Activated naive CD4-positive, alpha-beta T cell treated with anti-CD3 and anti-CD28 coated beads for 36 hours (primary cell): ENCODE results near the gene RIMBP2. TPM values are rescaled to one million over a fixed set of nuclear protein-coding genes. Genes with fewer than 3 reads are reported as not detected.

ENCODE experiments used
- CTCF ChIA-PET: fragments of 350-600 bp; sonication (Branson Sonifier 250); formaldehyde crosslinking; loops from one replicate; lab custom pipeline; 2021; ENCODE audit warnings: antibody characterized with exemption; lab: Charles Lee
- DNase-seq: peaks from one replicate; pipeline ENCODE4 v3.0.0-alpha.2; 2020
- H3K27ac Mint-ChIP-seq: one replicate; pipeline ENCODE4 v1.8.0; 2021; ENCODE audit warnings: mild to moderate bottlenecking, mixed read lengths
- H3K27me3 Mint-ChIP-seq: one replicate; pipeline ENCODE4 v1.8.0; 2021; ENCODE audit warnings: low read depth, mixed read lengths
- H3K36me3 Mint-ChIP-seq: one replicate; pipeline ENCODE4 v1.8.0; 2021; ENCODE audit warnings: low read depth, mixed read lengths
- H3K4me1 Mint-ChIP-seq: one replicate; pipeline ENCODE4 v1.8.0; 2021; ENCODE audit warnings: low read depth, mixed read lengths
- H3K4me3 Mint-ChIP-seq: one replicate; pipeline ENCODE4 v1.8.0; 2021; ENCODE audit warnings: mild to moderate bottlenecking, moderate library complexity, mixed read lengths
- H3K9me3 Mint-ChIP-seq: one replicate; pipeline ENCODE4 v1.8.0; 2021; ENCODE audit warnings: mixed read lengths
- intact Hi-C: fragments of 100-400 bp; cut with micrococcal nuclease; formaldehyde crosslinking; loops from one replicate; pipeline ENCODE4 v1.15.1; 2023
- total RNA-seq, 2 experiments: library from RNA; stranded (reverse); gene quantifications; one replicate each; pipeline ENCODE4 v1.2.3, GENCODE V29; 2021

Gene RIMBP2
- total RNA-seq, 2 experiments from 2014 or later = not detected

GRCh38 chr12:130367523-130367922 is 348.6 kb downstream of the RIMBP2 start:
- no peaks in the 10 kb centered on the region for H3K36me3 Mint-ChIP-seq
- CTCF ChIA-PET = no interaction called here
- H3K27me3 Mint-ChIP-seq = peaks cover 24% of the 10 kb centered on the region
- no peak overlapping the region for H3K4me3 Mint-ChIP-seq
- intact Hi-C loops = no loop called here
- no peaks in the 10 kb centered on the region for H3K4me1 Mint-ChIP-seq
- peaks cover 1% of the 10 kb centered on the region for H3K9me3 Mint-ChIP-seq
- H3K27ac Mint-ChIP-seq = no peak overlapping the region
- no peak for DNase-seq

GRCh38 chr12:130367003-130367402 is 349.1 kb downstream of the RIMBP2 start:
- Mint-ChIP-seq H3K9me3 (peaks cover 1% of the 10 kb centered on the region), H3K27me3 (peaks cover 24% of the 10 kb centered on the region), H3K4me3 (no peak overlapping the region), H3K36me3 (no peaks in the 10 kb centered on the region), H3K4me1 (no peaks in the 10 kb centered on the region), H3K27ac (no peak overlapping the region)
- CTCF ChIA-PET = no interaction called here
- DNase-seq = no peak
- intact Hi-C loops = no loop called here

- CTCF ChIA-PET = no interaction called here
- DNase-seq = no peak
- peaks cover 1% of the 10 kb centered on the region for H3K9me3 Mint-ChIP-seq
- H3K27me3 Mint-ChIP-seq = peaks cover 25% of the 10 kb centered on the region
- H3K4me3 Mint-ChIP-seq = no peak overlapping the region
- no peaks in the 10 kb centered on the region for H3K36me3 Mint-ChIP-seq
- H3K4me1 Mint-ChIP-seq = no peaks in the 10 kb centered on the region
- intact Hi-C loops = no loop called here
- no peak overlapping the region for H3K27ac Mint-ChIP-seq
Measured at GRCh38 chr12:130366159-130366558, 349.9 kb downstream of the RIMBP2 start.

GRCh38 chr12:130364578-130364977 is 351.5 kb downstream of the RIMBP2 start:
- Mint-ChIP-seq H3K4me1 (no peaks in the 10 kb centered on the region), H3K36me3 (no peaks in the 10 kb centered on the region)

GRCh38 chr12:130362060-130362459 is 354.0 kb downstream of the RIMBP2 start:
- H3K4me3 Mint-ChIP-seq = no peak overlapping the region
- peaks cover 26% of the 10 kb centered on the region for H3K27me3 Mint-ChIP-seq
- no peaks in the 10 kb centered on the region for H3K36me3 Mint-ChIP-seq
- H3K4me1 Mint-ChIP-seq = no peaks in the 10 kb centered on the region
- no peaks in the 10 kb centered on the region for H3K9me3 Mint-ChIP-seq
- DNase-seq = no peak
- CTCF ChIA-PET = interaction anchor here (1.2 kb wide), 1 partner anchor 12 kb away, joined by 3 read pairs; no protein-coding TSS in a partner anchor
- intact Hi-C loops = no loop called here
- no peak overlapping the region for H3K27ac Mint-ChIP-seq

More at GRCh38 chr12:130364578-130364977, 351.5 kb downstream of the RIMBP2 start:
- Mint-ChIP-seq H3K4me3 (no peak overlapping the region), H3K27ac (no peak overlapping the region), H3K27me3 (peaks cover 27% of the 10 kb centered on the region), H3K9me3 (peaks cover 1% of the 10 kb centered on the region)
- CTCF ChIA-PET = interaction anchor here (0.5 kb wide), 1 partner anchor 96 kb away, joined by 4 read pairs; no protein-coding TSS in a partner anchor
- no peak for DNase-seq
- intact Hi-C loops = no loop called here

- Mint-ChIP-seq H3K27ac (no peak overlapping the region), H3K9me3 (peaks cover 2% of the 10 kb centered on the region), H3K4me3 (no peak overlapping the region), H3K36me3 (no peaks in the 10 kb centered on the region), H3K4me1 (no peaks in the 10 kb centered on the region), H3K27me3 (peaks cover 23% of the 10 kb centered on the region)
- intact Hi-C loops = no loop called here
- CTCF ChIA-PET = interaction anchor here (0.5 to 0.6 kb wide), 2 partner anchors 21 to 616 kb away, joined by 4 to 5 read pairs; no protein-coding TSS in a partner anchor
- no peak for DNase-seq
Measured at GRCh38 chr12:130357729-130358330, 358.3 kb downstream of the RIMBP2 start.

- DNase-seq = no peak
- Mint-ChIP-seq H3K4me1 (no peaks in the 10 kb centered on the region), H3K27ac (no peak overlapping the region), H3K27me3 (peaks cover 23% of the 10 kb centered on the region), H3K4me3 (no peak overlapping the region), H3K36me3 (no peaks in the 10 kb centered on the region), H3K9me3 (peaks cover 2% of the 10 kb centered on the region)
- intact Hi-C loops = no loop called here
- CTCF ChIA-PET = no interaction called here
Measured at GRCh38 chr12:130357241-130357640, 358.9 kb downstream of the RIMBP2 start.

- no peaks in the 10 kb centered on the region for H3K4me1 Mint-ChIP-seq
- H3K4me3 Mint-ChIP-seq = no peak overlapping the region
- no peak for DNase-seq
- H3K27ac Mint-ChIP-seq = no peak overlapping the region
- intact Hi-C loops = no loop called here
- no peaks in the 10 kb centered on the region for H3K36me3 Mint-ChIP-seq
- CTCF ChIA-PET = no interaction called here
- peaks cover 2% of the 10 kb centered on the region for H3K9me3 Mint-ChIP-seq
- peaks cover 24% of the 10 kb centered on the region for H3K27me3 Mint-ChIP-seq
Measured at GRCh38 chr12:130356222-130356621, 359.9 kb downstream of the RIMBP2 start.

- H3K36me3 Mint-ChIP-seq = no peaks in the 10 kb centered on the region
- H3K9me3 Mint-ChIP-seq = peaks cover 2% of the 10 kb centered on the region
Measured at GRCh38 chr12:130354407-130354806, 361.7 kb downstream of the RIMBP2 start.

GRCh38 chr12:130353081-130353480 is 363.0 kb downstream of the RIMBP2 start:
- no peak overlapping the region for H3K27ac Mint-ChIP-seq
- no peak for DNase-seq
- intact Hi-C loops = no loop called here
- no peaks in the 10 kb centered on the region for H3K4me1 Mint-ChIP-seq
- peaks cover 2% of the 10 kb centered on the region for H3K9me3 Mint-ChIP-seq
- peaks cover 24% of the 10 kb centered on the region for H3K27me3 Mint-ChIP-seq
- CTCF ChIA-PET = no interaction called here
- H3K4me3 Mint-ChIP-seq = no peak overlapping the region
- no peaks in the 10 kb centered on the region for H3K36me3 Mint-ChIP-seq

More at GRCh38 chr12:130354407-130354806, 361.7 kb downstream of the RIMBP2 start:
- intact Hi-C loops = no loop called here
- Mint-ChIP-seq H3K4me3 (no peak overlapping the region), H3K27me3 (peaks cover 17% of the 10 kb centered on the region), H3K4me1 (no peaks in the 10 kb centered on the region), H3K27ac (no peak overlapping the region)
- no peak for DNase-seq
- CTCF ChIA-PET = no interaction called here

GRCh38 chr12:130351326-130351725 is 364.8 kb downstream of the RIMBP2 start:
- Mint-ChIP-seq H3K9me3 (peaks cover 2% of the 10 kb centered on the region), H3K4me1 (no peaks in the 10 kb centered on the region), H3K36me3 (no peaks in the 10 kb centered on the region), H3K27ac (no peak overlapping the region), H3K4me3 (no peak overlapping the region), H3K27me3 (peaks cover 24% of the 10 kb centered on the region)
- CTCF ChIA-PET = no interaction called here
- no peak for DNase-seq
- intact Hi-C loops = no loop called here

- no peak for DNase-seq
Measured at GRCh38 chr12:130350715-130351114, 365.4 kb downstream of the RIMBP2 start.

GRCh38 chr12:130347588-130347987 is 368.5 kb downstream of the RIMBP2 start:
- Mint-ChIP-seq H3K4me3 (no peak overlapping the region), H3K36me3 (no peaks in the 10 kb centered on the region), H3K27ac (no peak overlapping the region), H3K9me3 (no peaks in the 10 kb centered on the region), H3K27me3 (peaks cover 25% of the 10 kb centered on the region), H3K4me1 (no peaks in the 10 kb centered on the region)
- intact Hi-C loops = no loop called here
- CTCF ChIA-PET = no interaction called here
- DNase-seq = no peak

More at GRCh38 chr12:130350715-130351114, 365.4 kb downstream of the RIMBP2 start:
- H3K4me1 Mint-ChIP-seq = no peaks in the 10 kb centered on the region
- H3K4me3 Mint-ChIP-seq = no peak overlapping the region
- peaks cover 2% of the 10 kb centered on the region for H3K9me3 Mint-ChIP-seq
- intact Hi-C loops = no loop called here
- H3K36me3 Mint-ChIP-seq = no peaks in the 10 kb centered on the region
- CTCF ChIA-PET = no interaction called here
- no peak overlapping the region for H3K27ac Mint-ChIP-seq
- peaks cover 25% of the 10 kb centered on the region for H3K27me3 Mint-ChIP-seq
